A172 (cell line): ENCODE data around the gene SPEG. TPM values are rescaled to one million over a fixed set of nuclear protein-coding genes. Genes with fewer than 3 reads are reported as not detected.
A peak's percentile ranks its signal among the peaks of the same experiment; 100 is the strongest.

Experiments used
- DNase-seq: peaks from one replicate; pipeline ENCODE4 v3.0.0-alpha.2; 2015; ENCODE audit warnings: low spot score
- total RNA-seq: library from RNA; depleted of rRNA; stranded (reverse); fragments of >200 nt; shearing (Covaris generic); gene quantifications from 2 replicates; pipeline ENCODE4 v1.2.3, GENCODE V29; 2014

Gene SPEG
- total RNA-seq, 1 experiment from 2014 or later, result 30.0 TPM

GRCh38 chr2:219512524-219513216, 78.0 kb downstream of the SPEG start:
- DNase-seq, result no peak

GRCh38 chr2:219513787-219514186, 79.1 kb downstream of the SPEG start:
- no peak for DNase-seq

- no peak for DNase-seq
Measured at GRCh38 chr2:219514196-219514761, 79.6 kb downstream of the SPEG start, which contains the start of gene ASIC4. Gene ASIC4 (plus strand): TSS chr2:219514482. CDS start chr2:219514725, 243 bp downstream.

- no peak for DNase-seq
Measured at GRCh38 chr2:219514836-219515235, 80.2 kb downstream of the SPEG start.

- no peak for DNase-seq
Measured at GRCh38 chr2:219515874-219516629, 81.4 kb downstream of the SPEG start.

- no peak for DNase-seq
Measured at GRCh38 chr2:219516888-219517287, 82.2 kb downstream of the SPEG start.

- DNase-seq, result no peak
Measured at GRCh38 chr2:219517954-219518778, 83.5 kb downstream of the SPEG start.

- DNase-seq, result no peak
Measured at GRCh38 chr2:219519526-219519916, 84.9 kb downstream of the SPEG start.

- peak; percentile 38 for DNase-seq
Measured at GRCh38 chr2:219520079-219520478, 85.4 kb downstream of the SPEG start.

- peak; percentile 83 for DNase-seq
Measured at GRCh38 chr2:219521066-219521880, 86.6 kb downstream of the SPEG start.

- peak; percentile 95 for DNase-seq
Measured at GRCh38 chr2:219522111-219523030, 87.7 kb downstream of the SPEG start.

GRCh38 chr2:219523031-219523671, 88.5 kb downstream of the SPEG start:
- peak; percentile 40 for DNase-seq

GRCh38 chr2:219524817-219525216, 90.2 kb downstream of the SPEG start:
- DNase-seq, result no peak

GRCh38 chr2:219525533-219526232, 91.0 kb downstream of the SPEG start:
- DNase-seq, result no peak

GRCh38 chr2:219526320-219527075, 91.9 kb downstream of the SPEG start:
- DNase-seq, result no peak

- no peak for DNase-seq
Measured at GRCh38 chr2:219527076-219527394, 92.4 kb downstream of the SPEG start.

- no peak for DNase-seq
Measured at GRCh38 chr2:219527472-219527871, 92.8 kb downstream of the SPEG start.
